Esophagus squamous epithelium (tissue), 5 donors: ENCODE data around the gene TNIP3. TPM values are rescaled to one million over a fixed set of nuclear protein-coding genes. Genes with fewer than 3 reads are reported as not detected.
A peak's percentile ranks its signal among the peaks of the same experiment; 100 is the strongest.

Experiments used
- DNase-seq: peaks from one replicate; lab custom pipeline; 2025; lab: John Stamatoyannopoulos, UW
- H3K27ac ChIP-seq, 4 donors: fragments of 200-600 bp; sonication (generic); one replicate each; pipeline ENCODE4 v1.5.1; 2016 to 2019; ENCODE audit warnings: mild to moderate bottlenecking in 1 of 4
- H3K27me3 ChIP-seq, 4 donors: fragments of 200-600 bp; sonication (generic); 1 replicate in 3 of 4; 2 replicates in 1 of 4; pipeline versions ENCODE4 v1.5.1 to v1.6.0; 2017 to 2021; ENCODE audit warnings: antibody characterized with exemption in 1 of 4
- H3K36me3 ChIP-seq, 3 donors: fragments of 200-600 bp; sonication (generic); one replicate each; pipeline ENCODE4 v1.5.1; 2016 to 2019
- H3K4me1 ChIP-seq, 3 donors: fragments of 200-600 bp; sonication (generic); one replicate each; pipeline ENCODE4 v1.5.1; 2017 to 2019
- H3K4me3 ChIP-seq, 4 donors: fragments of 200-600 bp; sonication (generic); 1 replicate in 3 of 4; 2 replicates in 1 of 4; pipeline ENCODE4 v1.5.1; 2016 to 2019; ENCODE audit warnings: mild to moderate bottlenecking in 2 of 4, moderate library complexity in 1 of 4
- H3K9me3 ChIP-seq, 3 donors: fragments of 200-600 bp; sonication (generic); one replicate each; pipeline ENCODE4 v1.5.1; 2016 to 2019
- POLR2A ChIP-seq, 4 donors: fragments of 450-650 bp; IDR thresholded peaks; one replicate each; pipeline ENCODE4 v1.6.1; 2017; ENCODE audit warnings: antibody characterized with exemption in 4 of 4, mild to moderate bottlenecking in 4 of 4, moderate library complexity in 3 of 4
- WGBS, 2 donors: methylation state at CpG; one replicate each; pipeline ENCODE4 v1.1.5; 2018; 5-methylcytosine and 5-hydroxymethylcytosine counted together
- intact Hi-C: fragments of 100-400 bp; cut with DNase I; formaldehyde crosslinking; loops from one replicate; pipeline ENCODE4 v1.15.0; 2022
- total RNA-seq, 4 donors: library from RNA; depleted of rRNA; stranded (reverse); fragments of >200 nt; gene quantifications; one replicate each; pipeline ENCODE4 v1.1.0, GENCODE V29; 2016
- TF ChIP-seq, protein P1 (sequence below), 6 experiments: fragments of 450-650 bp in 4 of 6; fragments of 200-600 bp in 2 of 6; sonication (generic) in 2 of 6; IDR thresholded peaks; one replicate each; pipeline ENCODE4 v1.5.1; 2016 to 2019; ENCODE audit warnings: antibody characterized with exemption in 6 of 6, mild to moderate bottlenecking in 4 of 6, moderate library complexity in 4 of 6
- donor health status: DM: yes; HTN: yes; CAD: no.

Gene TNIP3
- total RNA-seq, 4 donors from 2014 or later: 0.15 to 6.5 (median 2.5) TPM

DNA sequence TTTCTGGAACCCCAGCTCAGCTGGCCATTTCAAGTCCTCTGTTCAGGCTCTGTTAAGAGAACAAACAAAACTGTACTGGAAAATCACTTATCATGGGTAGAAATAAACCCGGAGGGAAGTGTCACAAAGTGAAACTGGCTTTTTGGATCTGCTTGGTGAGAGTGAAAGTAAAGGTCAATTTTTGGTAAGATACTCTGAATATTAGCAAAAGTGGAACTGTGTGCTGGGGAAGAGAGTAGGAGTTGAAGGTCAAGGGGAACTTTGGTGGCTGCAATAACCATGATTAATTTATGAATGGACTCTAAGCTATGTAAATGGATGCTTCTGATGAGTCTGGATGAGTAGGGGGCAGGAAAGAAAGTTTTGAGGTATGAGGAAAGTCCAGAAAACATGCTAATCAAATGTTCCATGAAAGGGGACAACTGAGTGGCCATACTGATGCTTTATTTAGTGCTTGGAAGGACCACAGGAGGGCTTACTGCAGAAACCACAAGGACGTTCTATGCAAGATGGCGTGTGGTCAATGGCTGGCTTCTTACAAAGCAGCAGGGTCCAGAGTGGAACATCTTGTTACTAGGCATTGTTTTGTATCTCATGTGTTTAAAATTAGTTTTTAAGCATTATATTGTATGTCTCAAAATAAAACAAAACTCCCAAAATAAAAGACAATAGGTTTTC, 36.8 kb upstream of the TNIP3 start:
- WGBS, 2 donors: 69 to 76% methylated on average over 3 of the region's 3 CpGs
- Histone ChIP-seq H3K27ac (no peak overlapping the region), H3K9me3 (no peaks in the 10 kb centered on the region), H3K27me3 (no peaks in the 10 kb centered on the region), H3K4me3 (no peak overlapping the region), H3K36me3 (no peaks in the 10 kb centered on the region), H3K4me1 (no peaks in the 10 kb centered on the region)
- DNase-seq: no peak
- intact Hi-C loops: no loop called here
- no peak for TF ChIP-seq POLR2A (IDR thresholded peaks at IDR 0.05)
- TF ChIP-seq, protein P1, sequence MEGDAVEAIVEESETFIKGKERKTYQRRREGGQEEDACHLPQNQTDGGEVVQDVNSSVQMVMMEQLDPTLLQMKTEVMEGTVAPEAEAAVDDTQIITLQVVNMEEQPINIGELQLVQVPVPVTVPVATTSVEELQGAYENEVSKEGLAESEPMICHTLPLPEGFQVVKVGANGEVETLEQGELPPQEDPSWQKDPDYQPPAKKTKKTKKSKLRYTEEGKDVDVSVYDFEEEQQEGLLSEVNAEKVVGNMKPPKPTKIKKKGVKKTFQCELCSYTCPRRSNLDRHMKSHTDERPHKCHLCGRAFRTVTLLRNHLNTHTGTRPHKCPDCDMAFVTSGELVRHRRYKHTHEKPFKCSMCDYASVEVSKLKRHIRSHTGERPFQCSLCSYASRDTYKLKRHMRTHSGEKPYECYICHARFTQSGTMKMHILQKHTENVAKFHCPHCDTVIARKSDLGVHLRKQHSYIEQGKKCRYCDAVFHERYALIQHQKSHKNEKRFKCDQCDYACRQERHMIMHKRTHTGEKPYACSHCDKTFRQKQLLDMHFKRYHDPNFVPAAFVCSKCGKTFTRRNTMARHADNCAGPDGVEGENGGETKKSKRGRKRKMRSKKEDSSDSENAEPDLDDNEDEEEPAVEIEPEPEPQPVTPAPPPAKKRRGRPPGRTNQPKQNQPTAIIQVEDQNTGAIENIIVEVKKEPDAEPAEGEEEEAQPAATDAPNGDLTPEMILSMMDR (IDR thresholded peaks at IDR 0.05): no peak

GRCh38 chr4:121199742-121200561, 35.8 kb upstream of the TNIP3 start:
- H3K36me3 ChIP-seq: no peaks in the 10 kb centered on the region
- H3K27me3 ChIP-seq: no peaks in the 10 kb centered on the region
- no peak overlapping the region for H3K4me3 ChIP-seq
- TF ChIP-seq POLR2A (IDR thresholded peaks at IDR 0.05): no peak
- TF ChIP-seq, protein P1 (IDR thresholded peaks at IDR 0.05): peak in 1 of 6 experiments; percentile 5
- intact Hi-C loops: no loop called here
- no peaks in the 10 kb centered on the region for H3K4me1 ChIP-seq
- WGBS, 2 donors: 48% methylated on average over 10 of the region's 10 CpGs
- no peaks in the 10 kb centered on the region for H3K9me3 ChIP-seq
- H3K27ac ChIP-seq: no peak overlapping the region
- no peak for DNase-seq

DNA sequence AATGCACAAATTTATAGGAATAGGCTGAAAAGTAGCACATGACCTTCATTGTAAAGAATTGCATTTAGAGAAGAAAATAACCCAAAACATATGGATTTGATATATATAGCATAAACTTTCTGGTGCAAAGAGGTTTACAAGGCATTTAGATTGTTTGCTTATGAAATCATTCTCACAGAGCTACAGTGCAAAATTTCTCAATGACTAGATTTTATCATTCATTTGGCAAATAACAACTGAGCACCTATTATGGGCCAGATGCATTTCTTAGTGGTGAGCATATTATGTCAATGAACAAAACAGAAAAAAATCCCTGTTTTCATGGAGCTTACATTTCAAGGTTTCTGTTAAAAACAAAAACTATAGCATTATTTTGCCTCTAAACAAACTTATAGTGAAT, 34.1 kb upstream of the TNIP3 start:
- Histone ChIP-seq H3K4me1 (no peaks in the 10 kb centered on the region), H3K27ac (no peak overlapping the region), H3K27me3 (no peaks in the 10 kb centered on the region), H3K4me3 (no peak overlapping the region), H3K9me3 (no peaks in the 10 kb centered on the region), H3K36me3 (no peaks in the 10 kb centered on the region)
- DNase-seq: no peak
- TF ChIP-seq, protein P1 (IDR thresholded peaks at IDR 0.05): no peak
- no peak for TF ChIP-seq POLR2A (IDR thresholded peaks at IDR 0.05)
- intact Hi-C loops: no loop called here

DNA sequence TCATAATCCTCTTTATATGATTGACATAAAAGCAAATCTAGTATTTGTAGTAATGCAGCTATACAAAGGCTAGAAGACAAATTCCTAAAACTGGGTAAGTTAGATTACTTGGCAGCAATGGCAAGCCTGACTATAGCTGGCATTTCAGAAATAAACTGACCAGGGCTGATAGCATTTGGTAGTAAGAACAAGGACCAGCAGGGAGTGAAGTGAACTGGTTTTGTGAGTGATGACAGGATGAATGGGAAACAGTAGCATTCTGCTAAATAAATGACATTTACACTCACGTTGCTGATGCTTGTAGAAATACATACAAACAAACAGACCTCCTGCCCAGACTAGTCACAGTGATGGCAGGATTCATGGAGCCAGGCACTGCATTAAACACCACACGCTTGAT, 31.5 kb upstream of the TNIP3 start:
- no peaks in the 10 kb centered on the region for H3K36me3 ChIP-seq
- TF ChIP-seq POLR2A (IDR thresholded peaks at IDR 0.05): no peak
- TF ChIP-seq, protein P1 (IDR thresholded peaks at IDR 0.05): no peak
- no peak overlapping the region for H3K4me3 ChIP-seq
- H3K27me3 ChIP-seq: no peaks in the 10 kb centered on the region
- 39 to 53% methylated on average over 2 of the region's 2 CpGs for WGBS, 2 donors
- no peak overlapping the region for H3K27ac ChIP-seq
- H3K9me3 ChIP-seq: no peaks in the 10 kb centered on the region
- H3K4me1 ChIP-seq: peaks cover 0 to 3% (median 0%) of the 10 kb centered on the region in 3 donors
- DNase-seq: no peak
- intact Hi-C loops: no loop called here

GRCh38 chr4:121192480-121192879, 28.4 kb upstream of the TNIP3 start:
- Histone ChIP-seq H3K27ac (no peak overlapping the region), H3K9me3 (no peaks in the 10 kb centered on the region), H3K27me3 (no peaks in the 10 kb centered on the region), H3K4me1 (peaks cover 0 to 3% (median 0%) of the 10 kb centered on the region in 3 donors), H3K36me3 (no peaks in the 10 kb centered on the region), H3K4me3 (peak overlapping the region in 1 of 4 donors; percentile 29)
- DNase-seq: no peak
- TF ChIP-seq POLR2A (IDR thresholded peaks at IDR 0.05): no peak
- TF ChIP-seq, protein P1 (IDR thresholded peaks at IDR 0.05): peak in 5 of 6 experiments; percentile 21 to 73 (median 60)
- WGBS, 2 donors: 14 to 16% methylated on average over 6 of the region's 6 CpGs
- intact Hi-C loops: loop anchor here (5.0 kb wide), 1 partner anchor 60 kb away; no protein-coding TSS in a partner anchor
